GM21367 (cell line): ENCODE results near the gene SLIT3.

Experiments used
- ATAC-seq: cut with Tn5 transposase; IDR thresholded peaks from one replicate; pipeline ENCODE4 v1.9.1; 2021; ENCODE audit not compliant: unreplicated experiment

Gene SLIT3

DNA sequence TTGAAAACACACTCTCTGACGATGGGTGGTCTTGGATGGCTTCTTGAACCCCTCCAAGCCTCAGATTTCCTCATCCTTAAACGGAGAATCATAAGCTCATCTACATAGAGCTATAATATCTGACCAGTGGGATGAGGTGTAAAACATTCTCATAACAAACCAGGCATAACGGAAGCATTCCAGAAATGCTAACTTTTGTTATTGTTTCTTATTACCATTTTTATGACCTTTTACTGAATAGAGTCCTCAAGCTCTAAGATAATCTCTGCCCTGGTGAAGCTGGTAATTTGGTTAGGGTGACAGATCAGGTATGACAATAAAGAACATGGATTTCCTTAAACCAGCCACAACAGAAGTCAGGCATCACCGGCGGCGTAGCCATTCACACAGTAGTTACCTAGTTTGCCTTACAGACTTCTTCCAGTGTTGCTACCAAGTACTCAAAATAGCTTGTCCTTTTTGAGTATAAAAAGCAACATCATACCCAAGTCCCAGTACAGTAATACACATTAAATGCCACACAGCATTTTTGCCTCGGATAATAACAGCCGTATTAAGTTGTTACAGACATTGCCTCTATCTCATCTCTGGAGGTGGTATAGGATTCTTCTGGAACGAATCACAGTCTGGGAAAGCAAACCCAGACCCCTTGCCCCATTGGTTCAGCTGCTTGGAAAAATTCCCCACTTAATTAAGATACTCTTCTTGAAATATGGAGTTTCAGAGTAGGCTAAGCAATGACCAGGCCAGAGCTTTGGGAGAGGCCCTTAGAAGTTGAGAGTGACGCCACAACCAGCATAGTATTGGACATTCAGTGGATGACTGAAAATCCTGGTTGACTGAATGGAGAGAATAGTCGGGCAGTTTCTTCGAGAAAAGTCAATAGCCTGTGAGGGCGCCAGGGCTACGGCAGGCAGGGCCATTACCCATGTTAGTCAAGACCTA, 252.5 kb downstream of the SLIT3 start:
- ATAC-seq: no peak

DNA sequence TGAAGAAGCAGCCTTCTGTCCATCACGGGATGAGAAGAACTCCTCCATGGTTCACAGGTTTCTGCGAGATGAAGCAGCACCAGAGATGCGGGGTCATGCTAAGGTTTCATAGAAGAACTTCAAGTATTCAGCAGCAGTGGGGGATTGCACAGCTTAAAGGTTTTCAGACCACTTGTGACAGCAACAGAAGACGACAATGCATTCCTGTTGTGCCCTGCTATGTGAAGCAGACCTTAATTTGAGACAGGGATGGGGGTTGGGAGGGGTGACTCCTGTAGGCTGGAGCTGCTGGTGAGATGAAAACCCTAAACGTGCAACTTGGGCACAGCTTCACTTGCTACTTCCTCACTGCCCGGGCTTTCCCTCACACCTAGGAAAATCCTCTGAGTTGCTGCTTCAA, 256.0 kb downstream of the SLIT3 start:
- ATAC-seq: no peak

GRCh38 chr5:169041180-169041579, 259.8 kb downstream of the SLIT3 start:
- no peak for ATAC-seq

DNA sequence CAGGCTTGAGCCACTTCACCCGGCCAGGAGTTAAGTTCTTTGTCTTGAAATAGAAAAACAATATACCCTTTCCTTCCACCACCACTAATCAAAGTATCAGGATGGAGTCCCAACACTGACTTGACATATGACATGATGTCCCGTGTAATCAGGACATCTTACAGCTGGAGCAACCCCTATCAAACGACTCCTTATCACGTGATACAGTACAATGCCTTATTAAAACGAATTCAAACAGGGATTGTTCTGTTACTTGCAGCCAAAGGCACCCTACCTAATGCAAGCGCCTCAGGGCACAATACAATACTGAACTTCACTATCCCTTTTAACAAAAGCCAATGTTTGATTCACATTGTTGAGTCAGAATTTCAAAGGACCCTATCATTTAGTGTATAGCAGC, 261.3 kb downstream of the SLIT3 start:
- no peak for ATAC-seq

GRCh38 chr5:169037466-169037865, 263.5 kb downstream of the SLIT3 start:
- no peak for ATAC-seq

- ATAC-seq: no peak
Observed at GRCh38 chr5:169036079-169036805, 264.7 kb downstream of the SLIT3 start.

GRCh38 chr5:169029661-169030274, 271.2 kb downstream of the SLIT3 start:
- ATAC-seq: no peak

DNA sequence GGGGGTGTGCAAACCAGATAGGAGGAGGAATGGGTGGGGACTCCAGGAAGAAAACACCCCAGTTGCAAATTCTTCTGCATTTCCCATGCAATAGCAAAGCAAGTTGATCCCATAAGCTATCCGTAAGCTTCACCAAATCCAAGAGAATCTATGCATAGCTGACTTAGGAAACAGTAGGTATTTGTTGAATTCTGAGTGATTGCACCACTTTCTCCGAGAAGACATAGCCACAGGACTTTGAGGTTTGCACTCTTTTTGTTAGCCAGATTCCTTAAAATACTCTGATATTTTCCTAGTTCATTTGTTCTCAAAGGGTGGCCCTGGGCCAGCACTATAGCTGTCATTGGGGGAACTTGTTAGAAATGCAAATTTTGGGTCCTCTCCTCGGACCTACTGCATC, 271.9 kb downstream of the SLIT3 start:
- no peak for ATAC-seq

DNA sequence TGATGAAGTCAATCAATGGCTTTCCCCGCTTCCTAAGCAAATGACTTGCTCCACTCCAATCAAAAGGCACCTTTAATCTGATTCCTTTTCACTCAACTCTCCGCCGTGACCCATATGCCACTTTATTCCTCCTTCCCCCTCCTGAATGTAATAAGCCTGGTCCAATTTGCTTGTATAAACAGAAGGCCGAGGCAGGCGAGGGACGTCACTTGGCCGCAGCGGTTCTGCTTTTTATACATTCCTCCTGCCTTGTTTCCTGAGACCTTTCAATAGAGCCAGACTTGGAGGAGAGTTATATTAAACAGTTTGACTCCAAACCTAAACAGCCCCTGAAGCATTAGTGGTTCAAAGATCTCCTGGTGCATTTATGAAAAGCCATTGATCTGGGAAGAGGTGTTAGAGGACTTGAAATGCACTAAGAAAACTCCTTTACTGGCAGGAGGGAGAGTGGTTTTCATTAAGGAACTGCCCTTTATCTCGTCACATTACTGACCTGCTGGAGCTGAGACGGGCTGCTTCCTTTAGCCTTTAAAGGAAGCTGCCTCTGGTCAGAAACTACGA, 273.4 kb downstream of the SLIT3 start:
- no peak for ATAC-seq

GRCh38 chr5:169025491-169025890, 275.4 kb downstream of the SLIT3 start:
- ATAC-seq: no peak

GRCh38 chr5:169024421-169024820, 276.5 kb downstream of the SLIT3 start:
- no peak for ATAC-seq

GRCh38 chr5:169022718-169023117, 278.2 kb downstream of the SLIT3 start:
- no peak for ATAC-seq

- ATAC-seq: no peak
Observed at GRCh38 chr5:169020102-169020501, 280.8 kb downstream of the SLIT3 start.

DNA sequence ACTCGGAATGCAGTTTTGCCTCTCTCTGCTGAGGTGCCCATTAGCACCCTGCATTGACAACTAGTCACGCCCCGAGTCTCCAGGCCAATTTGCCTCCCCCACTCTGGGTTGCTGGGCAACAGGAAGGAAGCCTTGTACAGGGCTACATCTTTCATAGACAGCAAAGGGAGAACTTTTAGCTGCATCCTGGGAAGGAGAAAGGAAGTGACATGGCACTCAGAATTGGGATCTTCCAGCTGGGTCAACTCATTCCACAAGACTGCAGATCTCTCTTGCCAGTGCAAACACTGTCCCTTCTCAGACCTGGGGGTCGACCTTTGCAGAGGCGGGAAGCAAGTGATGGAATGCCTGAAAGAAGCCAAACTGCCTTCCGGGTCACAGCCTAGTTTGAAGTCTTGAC, 282.0 kb downstream of the SLIT3 start:
- no peak for ATAC-seq

- ATAC-seq: no peak
Observed at GRCh38 chr5:169015991-169016390, 284.9 kb downstream of the SLIT3 start.

DNA sequence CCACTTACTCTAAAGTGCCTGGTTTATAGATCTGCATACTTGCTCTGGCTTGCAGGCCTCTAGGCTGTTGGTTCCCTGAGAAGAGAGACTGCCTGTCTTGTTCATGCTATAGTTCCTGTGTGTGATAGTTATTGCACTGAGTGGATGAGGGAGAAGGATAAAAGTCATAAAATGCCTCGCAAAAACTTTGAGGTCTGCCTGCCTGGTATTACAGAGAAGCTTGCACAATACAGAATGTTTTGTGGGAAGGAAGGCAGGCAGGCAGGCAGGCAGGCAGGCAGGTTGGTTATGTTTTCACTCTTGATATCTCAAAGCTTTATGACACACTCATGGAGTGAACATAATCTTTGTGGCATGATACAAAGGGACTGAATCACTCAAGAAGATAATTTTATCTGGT, 287.1 kb downstream of the SLIT3 start:
- ATAC-seq: no peak

GRCh38 chr5:169013208-169013728, 287.7 kb downstream of the SLIT3 start:
- ATAC-seq: no peak

DNA sequence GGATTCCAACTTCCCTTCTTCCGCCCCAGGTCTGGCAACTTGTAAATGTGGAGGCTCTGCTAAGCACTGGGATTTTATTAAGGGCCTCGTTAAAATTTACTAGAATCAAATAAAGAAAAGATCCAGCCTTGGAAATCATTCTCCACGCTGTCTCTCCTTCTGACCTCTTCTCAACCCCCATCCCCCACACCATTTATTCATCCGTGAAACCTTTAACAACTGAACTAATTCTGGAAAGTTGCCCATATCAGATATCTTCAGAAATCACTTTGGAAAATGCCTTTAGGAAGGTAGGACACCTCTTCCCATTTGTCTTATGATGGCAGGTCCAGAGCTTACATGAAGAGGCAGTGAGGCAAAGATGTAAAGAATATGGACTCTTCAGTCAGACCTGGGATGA, 288.5 kb downstream of the SLIT3 start:
- ATAC-seq: no peak

- no peak for ATAC-seq
Observed at GRCh38 chr5:169011451-169011850, 289.5 kb downstream of the SLIT3 start.

- ATAC-seq: no peak
Observed at GRCh38 chr5:169011009-169011408, 289.9 kb downstream of the SLIT3 start.

- ATAC-seq: no peak
Observed at GRCh38 chr5:169009123-169009522, 291.8 kb downstream of the SLIT3 start.
